Fibroblast of skin of left biceps (primary cell): ENCODE data around the gene MCEE.
"Not testable (repeated sequence)": the region's sequence is repeated elsewhere in the genome, so short reads cannot be mapped to it uniquely, and the experiment has no call there.

Experiments
- DNase-seq, 2 experiments: peaks; one replicate each; pipeline ENCODE4 v3.0.0-alpha.2; 2013; ENCODE audit warnings: low read depth in 2 of 2

MCEE gene

DNA sequence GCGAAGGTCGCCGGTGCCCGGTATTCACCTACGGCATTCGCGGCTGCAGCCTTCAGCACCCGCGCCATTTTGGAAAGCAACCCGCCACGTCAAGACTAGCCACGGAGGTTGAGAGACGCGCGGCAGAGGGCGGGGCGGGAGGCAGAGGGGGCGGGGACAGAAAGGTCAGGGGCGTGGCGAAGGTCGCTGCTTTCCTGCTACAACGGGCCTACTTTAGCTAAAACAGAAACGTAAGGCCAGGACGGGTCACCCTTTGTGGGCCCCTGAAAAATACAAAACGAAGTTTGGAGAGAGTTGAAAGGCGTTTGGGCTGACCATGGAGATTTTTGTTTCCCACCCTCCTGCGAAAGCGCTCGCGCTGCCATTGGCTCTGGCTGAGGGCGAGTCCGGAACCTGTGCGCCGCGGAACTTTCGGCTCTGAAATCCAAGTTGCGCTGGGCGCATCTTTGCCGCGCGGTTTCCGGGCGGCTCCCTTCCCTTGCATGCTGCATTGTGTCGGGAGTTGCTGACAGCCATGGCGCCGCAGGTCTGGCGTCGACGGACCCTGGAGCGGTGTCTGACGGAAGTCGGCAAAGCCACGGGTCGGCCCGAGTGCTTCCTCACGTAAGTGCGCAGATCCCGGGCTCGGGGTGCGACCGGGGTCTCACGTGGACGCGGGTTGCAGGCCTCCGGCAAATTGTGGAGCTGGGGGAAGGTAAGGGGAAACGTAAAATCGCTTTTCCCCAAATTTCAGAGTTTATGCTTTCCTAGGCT, at the start of gene MCEE, which contains the start of gene MPHOSPH10:
Gene MCEE (minus strand): TSS at position 78 of the 753 bp plus-strand sequence. CDS start 10 bp downstream, at position 68.
Gene MPHOSPH10 (plus strand): TSS at position 483 of the 753 bp plus-strand sequence. CDS start 32 bp downstream, at position 515.
- DNase-seq, result peak; percentile 69 to 77

DNA sequence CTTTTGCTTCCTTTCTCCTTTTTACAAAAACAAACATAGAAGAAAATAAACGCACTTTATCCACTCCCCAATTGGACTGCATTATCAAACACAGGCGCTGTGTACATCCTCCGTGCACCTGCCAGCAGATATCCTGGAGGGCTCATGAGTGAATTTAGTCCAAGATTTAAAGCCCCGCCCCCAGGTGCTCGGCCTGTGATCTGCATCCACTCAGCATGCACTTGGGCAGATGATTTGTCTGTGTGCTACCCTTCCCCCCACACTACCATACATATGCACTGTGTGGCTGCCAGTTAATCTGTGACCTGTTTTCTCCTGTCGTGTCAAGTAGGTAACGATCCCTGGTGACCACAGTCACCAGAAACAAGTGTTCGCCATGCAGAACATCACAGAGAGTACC, 48.8 kb upstream of the MCEE start:
- DNase-seq, result not testable (repeated sequence)

DNA sequence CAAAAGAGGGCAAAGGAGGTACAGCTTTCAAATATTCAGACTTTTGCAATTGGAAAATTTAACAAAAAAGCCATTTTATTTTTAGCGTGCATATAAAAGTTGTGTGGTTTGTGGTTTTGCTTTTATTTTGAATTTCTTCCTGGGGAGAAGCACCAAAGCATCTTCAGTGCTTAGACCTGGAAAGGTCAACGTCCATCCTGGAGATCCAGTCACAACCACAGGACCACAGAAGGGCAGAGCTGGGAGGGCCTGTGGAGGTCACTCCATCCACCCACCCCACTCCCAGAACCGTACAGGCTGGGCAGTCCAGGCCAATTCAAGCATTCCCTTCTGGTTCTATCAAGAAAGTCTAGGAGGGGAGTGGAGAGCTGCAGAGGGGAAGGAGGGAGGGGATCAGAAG, 44.2 kb upstream of the MCEE start:
- DNase-seq, result no peak

DNA sequence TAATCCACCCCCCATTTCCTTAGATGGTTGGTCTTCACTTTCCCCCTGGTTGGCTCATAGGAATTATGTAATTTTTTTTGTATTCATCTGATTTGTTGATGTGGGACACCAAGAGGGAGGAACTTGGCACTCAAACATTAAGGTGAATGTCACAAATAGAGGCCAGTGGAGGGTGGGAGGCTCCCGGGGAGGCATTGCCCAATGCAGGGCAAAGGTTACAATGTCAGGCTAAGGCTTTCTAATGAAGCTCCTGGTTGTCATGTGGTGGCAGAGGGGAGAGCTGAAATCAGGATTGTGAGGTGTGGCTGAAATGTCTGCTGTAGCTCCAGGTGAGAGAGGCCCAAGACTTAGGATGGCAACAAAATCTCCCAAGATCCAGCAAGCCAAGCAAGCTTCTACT, 43.1 kb upstream of the MCEE start:
- no peak for DNase-seq

DNA sequence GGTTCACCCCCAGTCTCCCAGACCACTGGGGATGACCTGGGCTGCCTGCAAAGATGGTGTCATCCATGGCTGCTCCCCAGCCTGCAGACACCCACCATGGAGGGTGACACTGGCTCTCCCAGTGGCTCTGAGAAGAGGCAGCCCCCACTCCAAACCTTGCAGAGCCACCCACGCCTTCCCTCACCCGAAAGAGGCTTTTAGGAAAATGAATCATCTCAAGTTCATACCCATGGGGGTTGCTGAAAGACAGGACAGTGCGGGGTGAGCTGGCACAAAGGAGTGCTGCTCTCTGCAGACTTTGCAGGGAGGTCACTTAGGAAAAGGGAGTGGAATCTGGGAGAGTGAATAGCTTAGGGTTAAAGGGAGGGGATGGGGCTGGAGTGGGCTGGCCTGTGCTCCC, 36.8 kb upstream of the MCEE start:
- DNase-seq, result no peak

DNA sequence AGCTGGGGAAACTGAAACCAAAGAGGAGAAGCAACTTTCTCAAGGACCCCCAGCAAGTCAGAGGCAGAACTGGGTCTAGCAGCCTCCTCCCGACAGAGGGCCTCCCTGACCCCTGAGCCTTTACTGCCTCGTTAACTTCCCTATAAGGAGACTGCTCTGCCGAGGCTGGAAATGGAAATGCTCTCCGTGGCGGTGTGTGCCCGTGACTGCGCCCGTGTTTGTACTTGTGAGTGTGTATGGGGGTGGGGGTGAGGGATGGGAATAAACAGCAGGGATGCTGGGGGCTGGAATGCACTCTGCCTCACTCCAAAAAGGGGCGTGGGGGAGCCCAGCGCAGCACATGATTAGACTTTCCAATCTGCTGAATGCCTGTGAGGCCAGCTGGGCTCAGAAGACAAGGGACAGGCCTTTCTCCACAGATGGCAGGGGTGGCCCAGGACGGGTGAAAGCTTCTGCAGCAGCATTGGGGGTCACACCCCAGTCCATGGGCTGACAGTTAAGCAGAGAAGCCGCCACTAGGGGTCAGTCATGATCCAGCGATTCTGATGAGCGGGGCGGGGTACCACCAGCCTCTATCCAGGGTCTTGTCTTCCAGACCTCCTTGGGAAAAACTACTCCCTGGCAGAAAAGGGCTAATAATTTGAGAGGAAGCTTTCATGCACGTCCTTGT, 27.2 kb upstream of the MCEE start:
- peak in 1 of 2 experiments; percentile 4 for DNase-seq

DNA sequence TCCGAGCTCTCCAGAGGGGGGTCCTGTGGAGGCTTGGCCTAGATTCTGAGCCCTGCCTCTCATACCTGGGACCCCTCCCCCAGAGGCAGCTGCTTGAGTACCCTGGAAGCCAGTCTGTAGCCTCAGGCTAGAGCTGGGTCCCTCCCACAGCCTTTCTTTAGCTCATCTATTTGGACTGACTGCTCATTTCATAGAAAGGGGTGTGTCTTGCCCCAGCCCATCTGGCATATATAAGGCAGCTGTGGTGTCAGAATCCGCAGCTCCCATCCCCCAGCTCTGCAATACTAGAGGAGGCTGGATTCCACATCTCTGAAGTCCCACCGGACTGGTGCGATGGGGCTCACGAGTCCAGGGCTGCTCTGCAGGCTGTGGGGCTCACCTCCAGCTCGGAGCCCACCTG, 26.5 kb upstream of the MCEE start:
- DNase-seq, result peak; percentile 8 to 14

DNA sequence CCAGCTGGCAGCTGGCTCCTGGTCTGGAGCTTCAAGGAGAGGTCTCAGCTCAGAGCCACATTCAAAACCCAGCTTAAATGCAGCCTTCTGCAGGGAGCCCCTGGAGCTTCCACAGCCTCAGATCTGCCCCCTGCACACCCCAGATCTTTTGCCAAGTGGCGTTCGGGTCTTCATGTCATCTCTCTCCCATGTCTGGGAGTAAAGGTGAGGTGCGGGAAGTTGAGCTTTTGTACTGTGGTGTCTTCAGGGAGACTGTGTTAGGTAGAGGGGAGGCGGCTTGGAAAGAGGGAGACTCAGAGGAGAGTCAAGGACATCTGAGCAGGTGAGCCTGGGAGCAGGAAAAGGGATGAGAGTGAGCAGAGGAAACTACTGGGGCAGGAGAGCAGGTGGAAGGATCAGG, 25.8 kb upstream of the MCEE start:
- no peak for DNase-seq

DNA sequence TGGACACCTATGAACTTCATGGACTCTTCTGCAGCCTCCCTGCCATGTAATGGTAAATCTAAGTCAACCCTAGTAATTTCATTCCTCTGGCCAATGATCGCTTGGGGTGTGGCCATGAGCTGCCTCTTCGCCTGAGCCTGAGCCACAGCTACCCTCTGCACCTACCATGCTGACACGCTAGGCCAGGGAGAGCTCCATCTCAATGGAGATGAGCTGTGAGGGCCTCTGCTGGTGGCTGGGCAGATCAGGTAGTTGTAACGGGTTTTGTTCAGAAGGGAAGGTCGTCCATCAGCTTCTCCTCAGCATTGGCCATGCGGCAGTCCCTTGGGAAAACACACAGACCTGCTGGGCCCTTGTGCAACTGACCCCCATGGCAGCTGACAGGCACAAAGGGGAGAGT, 24.8 kb upstream of the MCEE start:
- DNase-seq, result no peak

DNA sequence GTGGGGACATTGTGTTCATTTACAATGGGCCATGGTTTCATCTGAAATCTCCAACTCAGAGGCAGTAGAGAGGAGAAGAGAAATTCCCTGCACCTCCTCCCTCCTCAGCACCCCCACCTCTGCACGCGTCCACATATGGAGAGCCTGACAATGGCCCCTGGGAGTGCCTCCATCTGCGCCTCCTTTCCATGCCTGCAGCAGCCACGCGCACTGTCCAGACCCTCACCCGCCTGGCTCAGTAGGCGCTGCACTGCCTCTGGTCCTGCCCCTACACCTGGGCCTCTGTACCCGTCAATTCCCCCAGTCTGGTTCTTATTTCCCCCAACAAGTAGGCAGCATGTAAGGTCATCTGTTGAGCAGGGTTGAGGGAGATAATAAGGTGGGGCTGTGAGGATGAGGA, 24.2 kb upstream of the MCEE start:
- DNase-seq, result no peak

DNA sequence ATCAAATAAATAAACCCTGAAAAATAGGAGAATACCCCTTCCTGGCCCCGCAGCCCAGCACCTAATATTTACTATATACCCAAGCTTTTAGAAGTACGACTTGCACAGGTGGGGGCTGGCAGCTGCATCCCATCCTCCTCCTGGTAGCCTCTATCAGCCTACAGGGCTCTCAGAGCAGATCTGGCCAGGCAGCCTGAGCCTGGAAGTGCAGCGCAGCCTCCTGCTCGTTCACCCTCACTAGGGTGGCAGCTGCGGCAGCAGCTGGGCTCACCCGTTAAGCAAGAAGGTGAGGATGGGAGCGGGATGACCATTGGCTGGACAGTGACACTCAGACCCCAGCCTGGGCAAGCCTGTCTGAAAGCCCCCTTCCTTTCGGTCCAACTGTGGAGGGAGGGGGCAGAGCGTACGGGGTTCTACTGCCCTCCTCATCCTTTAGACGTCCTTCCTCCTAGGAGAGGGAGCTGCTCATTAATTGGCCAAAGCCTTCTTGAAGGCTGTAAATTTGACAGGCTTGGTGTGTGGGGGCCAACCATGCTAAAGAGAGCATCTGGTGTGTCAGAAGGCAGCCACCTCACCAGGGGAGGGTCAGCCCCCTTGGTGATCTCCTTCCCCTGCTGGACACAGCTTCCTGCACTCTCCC, 23.7 kb upstream of the MCEE start:
- no peak for DNase-seq

DNA sequence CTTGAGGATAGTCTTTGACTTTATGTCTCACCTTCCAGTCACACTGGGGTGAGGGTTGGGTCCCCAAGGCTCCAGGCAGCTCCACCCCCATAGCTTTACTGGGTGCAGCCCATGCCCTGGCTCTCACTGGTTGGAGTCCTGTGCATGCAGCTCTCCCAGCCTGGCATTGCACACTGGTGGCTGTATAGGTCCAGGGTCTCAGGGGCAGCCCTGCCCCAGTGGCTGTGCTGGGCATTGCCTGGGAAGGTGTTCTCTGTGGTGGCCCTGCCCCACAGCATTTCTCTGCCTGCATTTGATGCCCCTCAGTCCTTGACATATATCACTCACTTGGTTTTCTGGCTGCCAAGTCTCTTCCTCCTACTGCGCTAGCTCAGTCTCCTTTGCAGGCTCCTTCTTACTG, 21.6 kb upstream of the MCEE start:
- no peak for DNase-seq

DNA sequence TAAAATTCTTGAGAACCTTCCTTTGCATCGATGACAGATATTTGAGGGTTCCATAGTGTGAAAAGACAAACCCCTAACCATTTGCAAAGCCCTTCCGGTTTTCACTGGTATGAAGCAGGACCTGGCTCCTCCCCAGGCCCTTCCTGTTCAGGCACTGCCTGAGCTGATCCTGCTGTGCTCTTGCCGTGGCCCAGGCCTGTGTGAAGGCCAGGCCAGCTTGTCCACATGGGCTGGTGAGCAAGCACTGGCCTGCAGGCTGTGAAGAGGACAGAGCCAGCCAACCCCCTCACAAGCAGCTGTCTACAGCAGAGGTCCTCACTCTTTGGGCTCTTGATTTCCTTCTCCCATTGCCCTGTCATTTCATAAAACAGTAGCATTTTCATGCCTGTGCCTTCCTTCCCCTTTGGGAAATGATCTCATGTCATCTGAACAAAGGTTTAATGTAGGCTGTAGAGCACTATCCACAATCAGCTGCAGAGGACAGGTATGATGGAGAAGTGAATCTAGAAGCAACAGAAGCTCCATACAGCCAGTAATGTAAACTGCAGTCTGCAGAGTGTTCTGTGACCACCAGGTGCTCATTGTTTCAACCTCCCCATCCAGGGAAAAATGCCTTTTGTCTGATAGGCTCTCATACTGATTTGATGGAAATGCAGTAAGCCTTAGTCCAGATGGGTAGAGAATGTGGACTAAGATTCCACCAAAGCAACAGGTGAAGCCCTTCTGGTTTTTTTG, 20.2 kb upstream of the MCEE start:
- DNase-seq, result no peak

DNA sequence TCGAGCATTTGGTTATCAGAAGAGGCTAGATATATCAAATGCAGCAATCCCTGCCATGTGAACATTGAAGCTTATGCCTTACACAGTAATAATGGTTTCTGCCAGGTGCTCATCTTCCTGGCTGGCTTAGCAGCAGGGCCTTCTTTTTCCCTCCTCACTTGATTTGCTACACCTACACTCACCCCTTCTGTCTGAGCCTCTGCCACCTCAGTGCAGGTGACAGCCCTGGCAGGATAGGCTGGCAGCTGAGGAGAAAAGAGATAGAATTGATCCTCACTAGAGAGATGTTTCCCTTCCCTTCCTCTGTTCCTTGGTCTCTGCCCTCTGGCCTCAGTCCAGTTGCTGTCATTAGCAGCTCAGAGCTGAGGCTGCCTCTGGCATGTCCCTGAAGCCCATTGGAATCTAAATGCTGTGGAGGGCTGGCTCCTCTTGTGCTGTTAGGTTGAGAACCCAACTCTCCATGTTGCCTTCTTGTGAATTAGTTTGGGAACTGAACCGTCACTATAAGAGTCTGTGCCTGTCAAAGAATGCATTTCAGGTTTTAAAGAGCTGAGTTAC, 18.6 kb upstream of the MCEE start:
- no peak for DNase-seq

DNA sequence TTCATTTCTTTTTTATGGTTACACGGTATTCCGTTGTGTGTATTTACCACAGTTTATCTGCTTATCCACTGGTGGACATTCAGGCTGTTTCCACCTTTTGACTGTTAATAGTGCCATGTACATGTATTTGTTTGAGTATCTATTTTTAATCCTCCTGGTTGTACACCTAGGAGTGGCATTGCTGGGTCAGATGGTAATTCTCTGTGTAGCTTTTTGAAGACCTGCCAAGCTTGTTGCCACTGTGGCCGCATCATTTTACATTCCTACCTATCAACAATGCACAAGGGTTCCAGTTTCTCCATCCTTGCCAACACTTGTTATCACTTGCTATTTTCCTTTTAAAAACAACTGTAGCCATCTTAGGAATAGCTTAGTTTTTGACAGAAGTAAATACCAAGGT, 13.8 kb upstream of the MCEE start:
- DNase-seq, result no peak

DNA sequence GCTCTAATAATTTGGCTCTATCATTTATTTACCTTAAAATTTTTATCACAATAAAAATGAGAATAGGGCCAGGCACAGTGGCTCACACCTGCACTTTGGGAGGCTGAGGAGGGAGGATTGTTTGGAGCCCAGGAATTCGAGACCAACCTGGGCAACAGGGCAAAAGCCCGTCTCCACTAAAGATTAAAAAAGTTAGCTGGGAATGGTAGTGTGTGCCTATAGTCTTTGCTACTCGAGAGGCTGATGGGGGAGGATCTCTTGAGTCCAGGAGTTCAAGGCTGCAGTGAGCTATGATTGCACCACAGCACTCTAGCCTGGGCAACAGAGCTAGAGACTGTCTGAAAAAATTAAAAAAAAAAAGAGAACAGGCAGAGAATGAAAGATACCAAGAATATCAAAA, 6.1 kb upstream of the MCEE start:
- no peak for DNase-seq

DNA sequence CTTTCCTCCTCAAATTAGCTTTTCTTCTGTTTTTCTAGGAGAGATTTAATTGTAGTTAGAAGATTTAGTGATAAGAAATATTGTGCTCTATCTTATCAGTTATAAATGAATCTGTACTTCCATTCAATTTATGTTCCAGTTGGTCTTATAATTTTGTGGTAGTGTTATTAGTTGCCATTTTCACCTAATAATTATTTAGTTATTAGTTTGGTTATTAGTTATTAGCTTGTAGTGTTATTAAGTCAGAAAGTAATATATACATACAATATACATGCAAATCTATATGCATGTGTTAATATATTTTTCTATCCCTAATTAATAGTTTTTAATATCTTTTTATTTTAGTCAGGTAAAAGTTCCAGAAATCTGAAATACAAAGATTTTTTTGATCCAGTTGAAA, 3.6 kb upstream of the MCEE start:
- no peak for DNase-seq

DNA sequence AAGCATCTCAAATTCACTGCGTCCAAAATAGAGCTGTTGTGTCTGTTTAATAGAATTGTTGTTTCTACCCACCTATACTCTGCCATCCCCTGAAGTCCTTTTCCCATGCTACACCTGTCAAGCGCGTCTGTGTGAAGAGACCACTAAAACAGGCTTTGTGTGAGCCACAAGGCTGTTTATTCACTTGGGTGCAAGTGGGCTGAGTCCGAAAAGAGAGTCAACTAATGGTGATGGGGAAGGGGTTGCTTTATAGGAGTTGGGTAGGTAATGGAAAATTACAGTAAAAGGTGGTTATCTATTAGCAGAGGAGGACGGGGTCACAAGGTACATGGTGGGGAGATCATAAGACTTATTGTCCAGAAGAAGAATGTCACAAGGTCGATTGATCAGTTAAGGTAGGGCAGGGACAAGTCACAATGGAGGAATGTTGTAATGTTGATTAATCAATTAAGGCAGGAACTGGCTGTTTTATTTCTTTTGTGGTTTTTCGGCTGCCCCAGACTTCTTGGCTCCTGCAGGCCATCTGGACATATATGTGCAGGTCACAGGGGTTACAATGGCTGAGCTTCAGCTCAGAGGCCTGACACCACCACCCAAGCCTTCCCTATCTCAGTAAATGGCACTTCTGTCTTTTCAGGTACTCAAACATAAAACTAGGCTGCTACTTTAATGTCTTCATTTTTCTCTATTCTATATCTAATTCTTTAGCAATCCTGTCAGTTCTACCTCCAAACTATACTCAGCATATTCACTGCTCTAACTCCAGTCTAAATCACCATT, 1.5 kb upstream of the MCEE start:
- DNase-seq, result not testable (repeated sequence)

DNA sequence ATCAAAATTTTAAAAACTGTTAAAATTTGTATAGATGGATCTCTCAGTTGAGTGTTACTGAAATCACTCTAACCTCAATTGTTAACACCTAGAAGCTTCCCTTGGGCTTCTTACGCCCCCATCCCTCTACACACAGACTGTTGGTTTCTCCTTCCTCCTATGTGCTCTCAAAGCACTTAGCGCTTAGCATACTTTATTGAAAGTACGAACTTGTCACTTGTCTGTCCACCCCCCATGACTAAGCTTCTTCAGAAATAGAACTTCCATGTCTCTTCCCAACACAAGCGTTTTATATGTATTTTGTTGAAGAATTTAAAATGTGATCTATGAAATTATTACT, 846 bp upstream of the MCEE start:
- no peak for DNase-seq

DNA sequence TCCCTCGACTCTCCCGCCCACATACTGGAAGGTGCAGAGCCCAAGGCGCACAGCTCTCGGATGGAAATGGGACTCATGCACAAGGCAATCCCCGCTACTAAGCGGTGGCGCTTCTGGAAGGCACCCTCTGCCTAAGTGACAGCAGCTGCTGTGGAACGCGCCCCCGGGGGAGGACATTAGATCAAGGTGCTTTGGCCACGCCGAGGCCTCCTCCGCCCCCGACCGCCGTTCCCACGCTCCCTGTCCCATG, 202 bp downstream of the MCEE start:
- no peak for DNase-seq

DNA sequence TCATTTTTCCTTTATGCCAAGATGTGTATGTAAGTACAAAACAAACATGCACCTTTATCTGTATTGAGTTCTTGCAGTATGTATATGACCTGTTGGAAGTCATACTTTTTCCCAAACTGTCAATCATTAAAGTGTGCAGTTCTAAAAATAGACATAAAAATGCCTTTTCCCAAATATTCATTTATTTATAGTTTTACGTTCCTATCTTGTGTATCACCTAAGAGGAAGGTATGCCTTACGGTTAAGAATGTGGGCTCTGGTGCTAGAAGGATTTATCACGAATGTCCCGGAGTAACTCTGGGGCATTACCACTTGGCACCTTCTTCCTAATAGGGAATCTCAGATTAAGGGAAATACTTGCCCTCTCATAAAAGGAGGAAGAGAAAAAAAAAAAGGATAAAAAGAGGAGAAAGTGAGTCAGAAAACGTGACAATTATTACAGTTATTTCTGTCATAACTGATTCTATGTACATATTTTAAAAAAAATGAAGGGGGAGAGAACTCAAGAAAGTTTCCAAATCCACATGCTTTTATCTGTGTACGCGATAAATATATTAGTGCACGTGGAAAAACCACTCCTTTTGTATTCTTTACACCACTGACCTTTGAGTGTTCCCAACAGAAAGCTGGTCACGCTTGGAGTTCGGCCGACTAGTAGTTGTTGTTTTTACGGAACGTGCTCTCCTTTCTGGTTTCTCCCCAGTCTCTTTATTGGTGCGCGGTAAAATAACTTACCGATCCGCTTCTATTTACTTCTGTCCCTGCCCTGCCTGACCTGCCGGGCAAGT, 721 bp downstream of the MCEE start:
- no peak for DNase-seq
